ENCODE measurements around the gene GPNMB. TPM values are rescaled to one million over a fixed set of nuclear protein-coding genes. Genes with fewer than 3 reads are reported as not detected.

Gene GPNMB
- total and polyA plus RNA-seq, 4 donors: 2.6 to 10.5 (median 4.9) TPM

DNA sequence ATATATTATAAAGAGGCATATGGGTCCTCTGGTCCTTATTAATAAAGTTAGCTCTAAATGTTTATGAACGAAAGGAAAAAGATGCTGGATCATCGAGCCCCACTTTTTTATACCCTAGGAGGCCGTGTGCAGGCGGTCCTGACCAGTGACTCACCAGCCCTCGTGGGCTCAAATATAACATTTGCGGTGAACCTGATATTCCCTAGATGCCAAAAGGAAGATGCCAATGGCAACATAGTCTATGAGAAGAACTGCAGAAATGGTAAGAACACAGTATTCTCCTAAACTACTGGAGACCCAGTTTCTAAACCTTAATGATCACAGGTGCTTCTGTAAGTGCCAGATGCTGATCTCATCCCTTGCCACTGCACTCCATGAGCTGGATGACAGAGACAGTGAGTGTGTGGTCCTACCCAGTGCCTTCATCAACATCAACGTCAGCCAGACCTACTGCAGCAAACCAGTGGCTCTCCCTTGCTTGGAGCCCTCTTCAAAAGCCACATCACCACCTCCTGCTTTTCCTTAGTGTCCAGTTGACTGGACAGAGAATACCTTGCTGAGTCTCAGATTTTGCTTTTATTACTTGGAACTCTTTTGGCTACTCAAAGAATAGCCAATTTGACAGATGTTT is 7.6 kb downstream of the GPNMB start:
- Histone ChIP-seq H3K27ac (ENCODE audit: low read depth in 1 of 2, low read length in 2 of 2) (no peak overlapping the region), H3K36me3 (ENCODE audit: control insufficient read depth in 4 of 4, insufficient read depth in 3 of 4, low read depth in 1 of 4, low read length in 3 of 4) (no peaks in the 10 kb centered on the region), H3K4me3 (ENCODE audit: low read depth in 1 of 3, low read length in 3 of 3) (no peak overlapping the region), H3K4me1 (ENCODE audit: control insufficient read depth in 4 of 4, insufficient read depth in 4 of 4, low read length in 3 of 4) (no peaks in the 10 kb centered on the region), H3K27me3 (ENCODE audit: control insufficient read depth in 4 of 4, insufficient read depth in 4 of 4, low read length in 3 of 4) (no peaks in the 10 kb centered on the region), H3K9me3 (ENCODE audit: control insufficient read depth in 4 of 4, low read length in 3 of 4) (peaks cover 0 to 5% (median 1%) of the 10 kb centered on the region in 4 donors), H3K9ac (ENCODE audit: low read depth in 1 of 2, low read length in 2 of 2) (no peak overlapping the region)
- 86% methylated on average over 7 of the region's 7 CpGs for WGBS
- TF ChIP-seq RXRA (IDR thresholded peaks at IDR 0.05) (no peak), RAD21 (IDR thresholded peaks at IDR 0.05) (no peak), EGR1 (IDR thresholded peaks at IDR 0.05; ENCODE audit: low read depth in 2 of 2) (no peak), CTCF (IDR thresholded peaks at IDR 0.05; ENCODE audit: low read depth, low read length, missing input control) (no peak), SP1 (IDR thresholded peaks at IDR 0.05) (no peak), ZBTB33 (IDR thresholded peaks at IDR 0.05) (no peak), HNF4G (IDR thresholded peaks at IDR 0.05) (no peak), FOXA2 (IDR thresholded peaks at IDR 0.05) (no peak), FOXA1 (IDR thresholded peaks at IDR 0.05) (no peak), TAF1 (conservative IDR thresholded peaks at IDR 0.05) (no peak)
- TF ChIP-seq, protein P1, sequence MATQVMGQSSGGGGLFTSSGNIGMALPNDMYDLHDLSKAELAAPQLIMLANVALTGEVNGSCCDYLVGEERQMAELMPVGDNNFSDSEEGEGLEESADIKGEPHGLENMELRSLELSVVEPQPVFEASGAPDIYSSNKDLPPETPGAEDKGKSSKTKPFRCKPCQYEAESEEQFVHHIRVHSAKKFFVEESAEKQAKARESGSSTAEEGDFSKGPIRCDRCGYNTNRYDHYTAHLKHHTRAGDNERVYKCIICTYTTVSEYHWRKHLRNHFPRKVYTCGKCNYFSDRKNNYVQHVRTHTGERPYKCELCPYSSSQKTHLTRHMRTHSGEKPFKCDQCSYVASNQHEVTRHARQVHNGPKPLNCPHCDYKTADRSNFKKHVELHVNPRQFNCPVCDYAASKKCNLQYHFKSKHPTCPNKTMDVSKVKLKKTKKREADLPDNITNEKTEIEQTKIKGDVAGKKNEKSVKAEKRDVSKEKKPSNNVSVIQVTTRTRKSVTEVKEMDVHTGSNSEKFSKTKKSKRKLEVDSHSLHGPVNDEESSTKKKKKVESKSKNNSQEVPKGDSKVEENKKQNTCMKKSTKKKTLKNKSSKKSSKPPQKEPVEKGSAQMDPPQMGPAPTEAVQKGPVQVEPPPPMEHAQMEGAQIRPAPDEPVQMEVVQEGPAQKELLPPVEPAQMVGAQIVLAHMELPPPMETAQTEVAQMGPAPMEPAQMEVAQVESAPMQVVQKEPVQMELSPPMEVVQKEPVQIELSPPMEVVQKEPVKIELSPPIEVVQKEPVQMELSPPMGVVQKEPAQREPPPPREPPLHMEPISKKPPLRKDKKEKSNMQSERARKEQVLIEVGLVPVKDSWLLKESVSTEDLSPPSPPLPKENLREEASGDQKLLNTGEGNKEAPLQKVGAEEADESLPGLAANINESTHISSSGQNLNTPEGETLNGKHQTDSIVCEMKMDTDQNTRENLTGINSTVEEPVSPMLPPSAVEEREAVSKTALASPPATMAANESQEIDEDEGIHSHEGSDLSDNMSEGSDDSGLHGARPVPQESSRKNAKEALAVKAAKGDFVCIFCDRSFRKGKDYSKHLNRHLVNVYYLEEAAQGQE (IDR thresholded peaks at IDR 0.05): no peak
- no peak for DNase-seq (ENCODE audit: low spot score)

DNA sequence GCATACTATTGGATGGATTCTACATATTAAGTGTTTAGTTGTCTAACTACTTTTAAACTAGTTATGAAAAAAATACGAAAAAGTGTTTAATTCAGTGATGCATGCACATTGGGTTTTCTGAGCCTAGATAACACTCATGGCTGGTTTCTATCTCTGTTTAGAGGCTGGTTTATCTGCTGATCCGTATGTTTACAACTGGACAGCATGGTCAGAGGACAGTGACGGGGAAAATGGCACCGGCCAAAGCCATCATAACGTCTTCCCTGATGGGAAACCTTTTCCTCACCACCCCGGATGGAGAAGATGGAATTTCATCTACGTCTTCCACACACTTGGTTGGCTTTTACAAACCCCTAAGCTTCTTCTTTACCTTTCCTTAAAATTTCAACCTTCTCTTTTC is 10.2 kb downstream of the GPNMB start:
- Histone ChIP-seq H3K27ac (ENCODE audit: low read depth in 1 of 2, low read length in 2 of 2) (no peak overlapping the region), H3K36me3 (ENCODE audit: control insufficient read depth in 4 of 4, insufficient read depth in 3 of 4, low read depth in 1 of 4, low read length in 3 of 4) (no peaks in the 10 kb centered on the region), H3K9me3 (ENCODE audit: control insufficient read depth in 4 of 4, low read length in 3 of 4) (no peaks in the 10 kb centered on the region), H3K27me3 (ENCODE audit: control insufficient read depth in 4 of 4, insufficient read depth in 4 of 4, low read length in 3 of 4) (peaks cover 0 to 4% (median 0%) of the 10 kb centered on the region in 4 donors), H3K4me3 (ENCODE audit: low read depth in 1 of 3, low read length in 3 of 3) (no peak overlapping the region), H3K9ac (ENCODE audit: low read depth in 1 of 2, low read length in 2 of 2) (no peak overlapping the region), H3K4me1 (ENCODE audit: control insufficient read depth in 4 of 4, insufficient read depth in 4 of 4, low read length in 3 of 4) (no peaks in the 10 kb centered on the region)
- DNase-seq (ENCODE audit: low spot score): no peak
- WGBS: 76% methylated on average over 7 of the region's 7 CpGs
- TF ChIP-seq HNF4A (conservative IDR thresholded peaks at IDR 0.05): no peak
- TF ChIP-seq YY1 (IDR thresholded peaks at IDR 0.05): no peak
- no peak for TF ChIP-seq JUND (IDR thresholded peaks at IDR 0.05)
- TF ChIP-seq RAD21 (IDR thresholded peaks at IDR 0.05): no peak
- TF ChIP-seq TAF1 (conservative IDR thresholded peaks at IDR 0.05): no peak
- TF ChIP-seq, protein P2, sequence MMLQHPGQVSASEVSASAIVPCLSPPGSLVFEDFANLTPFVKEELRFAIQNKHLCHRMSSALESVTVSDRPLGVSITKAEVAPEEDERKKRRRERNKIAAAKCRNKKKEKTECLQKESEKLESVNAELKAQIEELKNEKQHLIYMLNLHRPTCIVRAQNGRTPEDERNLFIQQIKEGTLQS (IDR thresholded peaks at IDR 0.05): no peak
- TF ChIP-seq, protein P1 (IDR thresholded peaks at IDR 0.05): no peak
- TF ChIP-seq GABPA (IDR thresholded peaks at IDR 0.05 in 1 of 2, conservative IDR thresholded peaks at IDR 0.05 in 1 of 2): no peak
- TF ChIP-seq FOXA1 (IDR thresholded peaks at IDR 0.05): no peak
- no peak for TF ChIP-seq ZBTB33 (IDR thresholded peaks at IDR 0.05)
- no peak for TF ChIP-seq SP1 (IDR thresholded peaks at IDR 0.05)

Measured in liver (tissue), 9 donors.